Heart left ventricle (tissue), 16 donors: ENCODE measurements around the gene ZNF202. TPM values are rescaled to one million over a fixed set of nuclear protein-coding genes. Genes with fewer than 3 reads are reported as not detected.
A peak's percentile ranks its signal among the peaks of the same experiment; 100 is the strongest.

Source experiments
- ATAC-seq, 4 donors: fragments of 200-7000 bp; cut with Tn5 transposase; one replicate each; pipeline ENCODE4 v1.9.1; 2020 to 2022; ENCODE audit warnings: moderate library complexity in 4 of 4, mild to moderate bottlenecking in 3 of 4, moderate number of reproducible peaks in 1 of 4
- DNase-seq, 5 donors: peaks; one replicate each; pipeline ENCODE4 v3.0.0-alpha.2; 2020
- H3K27ac ChIP-seq, 12 donors: fragments of 200-600 bp; sonication (generic) in 4 of 12; one replicate each; pipeline versions ENCODE4 v1.5.0 to v1.8.0; 2016 to 2022; ENCODE audit warnings: mild to moderate bottlenecking in 2 of 12
- H3K27me3 ChIP-seq, 9 donors: fragments of 200-600 bp; sonication (generic) in 2 of 9; one replicate each; pipeline versions ENCODE4 v1.5.1 to v1.8.0; 2016 to 2022; ENCODE audit warnings: mild to moderate bottlenecking in 3 of 9
- H3K36me3 ChIP-seq, 9 donors: fragments of 200-600 bp; sonication (generic) in 2 of 9; one replicate each; pipeline versions ENCODE4 v1.5.0 to v1.8.0; 2018 to 2022; ENCODE audit warnings: mild to moderate bottlenecking in 2 of 9
- H3K4me1 ChIP-seq, 12 donors: fragments of 200-600 bp; sonication (generic) in 4 of 12; one replicate each; pipeline versions ENCODE4 v1.5.0 to v1.8.0; 2016 to 2022; ENCODE audit warnings: mild to moderate bottlenecking in 3 of 12
- H3K4me3 ChIP-seq, 12 donors: fragments of 200-600 bp; sonication (generic) in 4 of 12; one replicate each; pipeline versions ENCODE4 v1.5.0 to v1.8.0; 2017 to 2022; ENCODE audit warnings: mild to moderate bottlenecking in 9 of 12, moderate library complexity in 4 of 12
- H3K9me3 ChIP-seq, 12 donors: fragments of 200-600 bp; sonication (generic) in 4 of 12; one replicate each; pipeline versions ENCODE4 v1.5.0 to v1.8.0; 2016 to 2022; ENCODE audit warnings: mild to moderate bottlenecking in 1 of 12
- CTCF ChIP-seq, 12 donors: fragments of 200-600 bp; sonication (generic) in 4 of 12; IDR thresholded peaks; one replicate each; pipeline versions ENCODE4 v1.5.0 to v1.8.0; 2018 to 2022; ENCODE audit warnings: antibody characterized with exemption in 12 of 12, mild to moderate bottlenecking in 5 of 12
- POLR2A ChIP-seq, 2 donors: fragments of 450-650 bp; IDR thresholded peaks; one replicate each; pipeline ENCODE4 v1.6.1; 2017; ENCODE audit warnings: antibody characterized with exemption in 2 of 2, mild to moderate bottlenecking in 2 of 2, moderate library complexity in 2 of 2
- WGBS, 4 donors: extraction: QIAGEN DNeasy Blood & Tissue Kit in 2 of 4; methylation state at CpG; one replicate each; pipeline versions ENCODE4 v1.1.5 to v1.1.7; 2013 to 2018; 5-methylcytosine and 5-hydroxymethylcytosine counted together
- intact Hi-C, 10 donors: fragments of 100-400 bp; cut with DNase I; formaldehyde crosslinking; loops; one replicate each; pipeline versions ENCODE4 v1.11.1 to v1.14.2; 2022
- polyA plus RNA-seq, 2 donors: library from polyadenylated mRNA; stranded (reverse); fragments of 200-250 nt; gene quantifications; one replicate each; pipeline ENCODE4 v1.2.3, GENCODE V29; 2013
- total RNA-seq, 9 donors: library from RNA; depleted of rRNA in 2 of 9; stranded (reverse); fragments of >200 nt in 2 of 9; fragmentation: NEBNext Ultra II Directional in 3 of 9; extraction: Animal tissue kit (Norgen Biotek cat#: 25700) in 3 of 9; gene quantifications; one replicate each; pipeline versions ENCODE4 v1.1.0 to v1.2.4, GENCODE V29; 2016 to 2023
- donor health status: ischemic (EF 13 %, LVEDD 7.1; RV severe dilation, severe dysfunction).
- donor health status: healthy with polysubstance abuse.
- donor health status: DM: no; HTN: yes; CAD: no.
- donor health status: DM: no; HTN: no; CAD: no.
- donor health status: ischemic (EF 25% LVEDD 6.9; RV normal size, moderate dysfunction).
- donor health status: ischemic (EF 25% LVEDD 5.7; RV mildly dilated, moderate dysfunction).
- donor health status: healthy.
- donor health status: DM: yes; HTN: yes; CAD: no.
- donor health status: ischemic (EF 35%, LVEDD 5.7; RV mildly dilated, moderate dysfunction).
- donor health status: nonischemic (EF 11% LVEDD 7.7; RV severe dilation, severe dysfunction).
- donor health status: DM: yes; HTN: yes; CAD: no.
- donor health status: PGD.
- donor health status: ischemic (EF 29% LVEDD 5.4; RV normal size, mild dysfunction).
- donor health status: nonischemic (EF 23%, LVEDD 6.1; RV moderate dilation, normal function).

The ZNF202 gene
- total and polyA plus RNA-seq, 11 donors, result 1.7 to 7.0 (median 4.4) TPM

- peaks cover 0 to 3% (median 0%) of the 10 kb centered on the region in 12 donors for H3K4me1 ChIP-seq
- no peaks in the 10 kb centered on the region for H3K9me3 ChIP-seq
- H3K4me3 ChIP-seq, result no peak overlapping the region
- intact Hi-C loops, result loop anchor here in 4 of 10 donors (5.0 to 10.0 kb wide), 2 partner anchors 60 to 187 kb away; no protein-coding TSS in a partner anchor
- DNase-seq, result peak in 3 of 5 donors; percentile 11 to 26 (median 22)
- H3K36me3 ChIP-seq, result no peaks in the 10 kb centered on the region
- no peak overlapping the region for H3K27ac ChIP-seq
- 37 to 51% (median 47%) methylated on average over 9 of the region's 9 CpGs for WGBS, 4 donors
- TF ChIP-seq POLR2A (IDR thresholded peaks at IDR 0.05) (no peak), CTCF (IDR thresholded peaks at IDR 0.05) (no peak)
- no peak for ATAC-seq
- peaks cover 0 to 6% (median 0%) of the 10 kb centered on the region in 9 donors for H3K27me3 ChIP-seq
These were observed 39.3 kb downstream of the ZNF202 start for GRCh38 chr11:123702139-123702538.

- no peak overlapping the region for H3K4me3 ChIP-seq
- H3K27me3 ChIP-seq, result peaks cover 0 to 11% (median 0%) of the 10 kb centered on the region in 9 donors
- no peaks in the 10 kb centered on the region for H3K36me3 ChIP-seq
- intact Hi-C loops, result loop anchor here in 4 of 10 donors (5.0 to 10.0 kb wide), 2 partner anchors 58 to 186 kb away; no protein-coding TSS in a partner anchor
- no peak overlapping the region for H3K27ac ChIP-seq
- ATAC-seq (no peak), DNase-seq (no peak)
- TF ChIP-seq CTCF (IDR thresholded peaks at IDR 0.05), result no peak
- no peak for TF ChIP-seq POLR2A (IDR thresholded peaks at IDR 0.05)
- WGBS, 4 donors, result 66 to 93% (median 87%) methylated on average over 3 of the region's 3 CpGs
- H3K9me3 ChIP-seq, result no peaks in the 10 kb centered on the region
- peaks cover 0 to 3% (median 0%) of the 10 kb centered on the region in 12 donors for H3K4me1 ChIP-seq
These were observed 40.7 kb downstream of the ZNF202 start for GRCh38 chr11:123700772-123701171.

- 44 to 51% (median 46%) methylated on average over 2 of the region's 2 CpGs for WGBS, 4 donors
- DNase-seq (no peak), ATAC-seq (no peak)
- Histone ChIP-seq H3K27ac (no peak overlapping the region), H3K4me1 (peaks cover 0 to 3% (median 0%) of the 10 kb centered on the region in 12 donors), H3K4me3 (no peak overlapping the region), H3K27me3 (peaks cover 0 to 18% (median 0%) of the 10 kb centered on the region in 9 donors), H3K36me3 (no peaks in the 10 kb centered on the region), H3K9me3 (no peaks in the 10 kb centered on the region)
- no peak for TF ChIP-seq POLR2A (IDR thresholded peaks at IDR 0.05)
- TF ChIP-seq CTCF (IDR thresholded peaks at IDR 0.05), result no peak
- intact Hi-C loops, result no loop called here
These were observed 42.8 kb downstream of the ZNF202 start for GRCh38 chr11:123698546-123699127.

GRCh38 chr11:123696183-123696582, 45.3 kb downstream of the ZNF202 start:
- Histone ChIP-seq H3K36me3 (no peaks in the 10 kb centered on the region), H3K4me3 (no peak overlapping the region), H3K9me3 (no peaks in the 10 kb centered on the region), H3K4me1 (no peaks in the 10 kb centered on the region), H3K27me3 (peaks cover 0 to 25% (median 0%) of the 10 kb centered on the region in 9 donors), H3K27ac (no peak overlapping the region)
- TF ChIP-seq POLR2A (IDR thresholded peaks at IDR 0.05), result no peak
- no peak for TF ChIP-seq CTCF (IDR thresholded peaks at IDR 0.05)
- 50 to 100% (median 91%) methylated on average over 2 of the region's 2 CpGs for WGBS, 4 donors
- DNase-seq (no peak), ATAC-seq (no peak)
- intact Hi-C loops, result no loop called here
